Mucosa of rectum (tissue), 2 donors: ENCODE results near the gene TBL1XR1.

Experiments
- H3K27ac ChIP-seq, 2 donors: one replicate each; pipeline ENCODE4 v1.7.0; 2013; ENCODE audit warnings: inconsistent platforms in 2 of 2, low read depth in 2 of 2, low read length in 2 of 2
- H3K27me3 ChIP-seq, 2 donors: one replicate each; pipeline ENCODE4 v1.7.0; 2013; ENCODE audit warnings: low read length in 2 of 2; ENCODE audit not compliant: control insufficient read depth in 2 of 2, insufficient read depth in 2 of 2
- H3K36me3 ChIP-seq, 2 donors: one replicate each; pipeline ENCODE4 v1.7.0; 2013; ENCODE audit warnings: low read length in 2 of 2; ENCODE audit not compliant: control insufficient read depth in 2 of 2, insufficient read depth in 2 of 2
- H3K4me1 ChIP-seq, 2 donors: one replicate each; pipeline ENCODE4 v1.7.0; 2013; ENCODE audit warnings: low read length in 2 of 2, mild to moderate bottlenecking in 1 of 2; ENCODE audit not compliant: control insufficient read depth in 2 of 2, insufficient read depth in 2 of 2
- H3K4me3 ChIP-seq, 2 donors: one replicate each; pipeline ENCODE4 v1.7.0; 2013; ENCODE audit warnings: low read length in 2 of 2
- H3K9ac ChIP-seq, 2 donors: one replicate each; pipeline ENCODE4 v1.7.0; 2013; ENCODE audit warnings: low read length in 2 of 2, low read depth in 1 of 2, mild to moderate bottlenecking in 1 of 2
- H3K9me3 ChIP-seq, 2 donors: one replicate each; pipeline ENCODE4 v1.7.0; 2013; ENCODE audit warnings: low read length in 2 of 2; ENCODE audit not compliant: control insufficient read depth in 2 of 2
- donor health status: healthy.
- donor health status: Normal muscosa, but diverticular disease.

Gene TBL1XR1

DNA sequence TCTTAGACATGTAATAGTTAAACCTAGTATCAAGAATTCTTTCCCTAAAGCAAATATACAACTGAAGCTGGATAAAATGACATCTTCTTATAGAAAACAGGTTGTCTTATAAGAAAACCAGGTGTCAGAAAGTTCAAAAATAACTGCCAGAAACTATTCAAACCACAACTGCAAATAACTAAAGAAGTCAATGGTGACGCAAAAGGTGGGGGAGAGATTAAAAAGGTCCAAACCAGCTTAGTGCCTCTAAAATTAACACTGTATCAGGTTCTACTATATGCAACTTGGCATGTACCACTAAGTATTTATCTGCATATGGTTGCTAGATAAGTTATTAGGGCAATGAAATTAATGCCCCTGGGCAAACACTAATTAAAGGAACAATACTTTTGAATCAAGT, 136.8 kb downstream of the TBL1XR1 start:
- no peak overlapping the region for H3K27ac ChIP-seq
- peaks cover 5 to 7% of the 10 kb centered on the region in 2 donors for H3K4me1 ChIP-seq
- H3K36me3 ChIP-seq = peaks cover 0 to 2% of the 10 kb centered on the region in 2 donors
- H3K27me3 ChIP-seq = no peaks in the 10 kb centered on the region
- no peak overlapping the region for H3K4me3 ChIP-seq
- no peaks in the 10 kb centered on the region for H3K9me3 ChIP-seq
- H3K9ac ChIP-seq = no peak overlapping the region

DNA sequence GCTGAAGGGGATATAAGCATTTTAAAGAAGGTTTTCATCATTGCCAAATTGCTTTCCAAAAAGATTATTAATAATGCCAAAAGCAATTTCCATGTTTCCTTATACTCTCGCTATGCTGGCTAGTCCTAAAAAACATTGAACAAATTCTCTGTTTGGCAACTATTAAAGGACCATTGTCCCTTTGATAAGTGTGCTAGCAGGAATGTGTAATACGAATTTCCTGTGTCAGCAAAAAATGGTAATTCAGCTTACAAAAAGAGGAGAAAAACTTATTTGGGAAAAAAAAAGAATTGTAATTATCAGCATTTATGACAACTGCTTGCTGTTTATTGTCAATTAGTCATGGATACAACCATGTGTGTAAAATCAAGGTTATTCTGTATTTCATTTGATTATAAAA, 138.6 kb downstream of the TBL1XR1 start:
- Histone ChIP-seq H3K27ac (no peak overlapping the region), H3K4me1 (peaks cover 5 to 7% of the 10 kb centered on the region in 2 donors), H3K9ac (no peak overlapping the region), H3K9me3 (no peaks in the 10 kb centered on the region), H3K27me3 (no peaks in the 10 kb centered on the region), H3K36me3 (peaks cover 0 to under 1% of the 10 kb centered on the region in 2 donors), H3K4me3 (no peak overlapping the region)

GRCh38 chr3:177057768-177058167, 139.5 kb downstream of the TBL1XR1 start:
- H3K9ac ChIP-seq = no peak overlapping the region
- no peak overlapping the region for H3K4me3 ChIP-seq
- H3K4me1 ChIP-seq = peaks cover 5 to 7% of the 10 kb centered on the region in 2 donors
- no peaks in the 10 kb centered on the region for H3K27me3 ChIP-seq
- no peak overlapping the region for H3K27ac ChIP-seq
- H3K9me3 ChIP-seq = no peaks in the 10 kb centered on the region
- H3K36me3 ChIP-seq = peaks cover 5% of the 10 kb centered on the region in 2 donors

DNA sequence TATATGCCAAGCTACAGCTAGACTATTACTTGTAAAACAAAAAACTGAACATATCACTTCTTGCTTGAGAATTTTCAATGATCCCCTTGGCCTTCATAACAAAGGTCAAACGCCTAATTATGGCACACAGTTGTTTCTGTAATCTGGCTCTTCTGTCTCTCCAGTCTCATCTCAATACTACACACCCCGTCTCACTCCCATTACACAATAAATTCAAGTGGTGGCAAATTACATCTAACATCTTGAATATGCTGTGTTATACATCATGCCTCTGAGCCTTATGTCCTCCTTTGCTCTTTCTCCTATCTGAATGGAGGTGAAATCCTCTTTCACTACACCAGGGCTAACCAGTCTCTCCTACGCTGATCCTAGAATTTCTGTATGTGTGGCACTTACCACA, 140.4 kb downstream of the TBL1XR1 start:
- peaks cover 5 to 7% of the 10 kb centered on the region in 2 donors for H3K4me1 ChIP-seq
- no peak overlapping the region for H3K9ac ChIP-seq
- H3K9me3 ChIP-seq = no peaks in the 10 kb centered on the region
- H3K36me3 ChIP-seq = peaks cover 5% of the 10 kb centered on the region in 2 donors
- H3K27me3 ChIP-seq = no peaks in the 10 kb centered on the region
- no peak overlapping the region for H3K4me3 ChIP-seq
- H3K27ac ChIP-seq = no peak overlapping the region

DNA sequence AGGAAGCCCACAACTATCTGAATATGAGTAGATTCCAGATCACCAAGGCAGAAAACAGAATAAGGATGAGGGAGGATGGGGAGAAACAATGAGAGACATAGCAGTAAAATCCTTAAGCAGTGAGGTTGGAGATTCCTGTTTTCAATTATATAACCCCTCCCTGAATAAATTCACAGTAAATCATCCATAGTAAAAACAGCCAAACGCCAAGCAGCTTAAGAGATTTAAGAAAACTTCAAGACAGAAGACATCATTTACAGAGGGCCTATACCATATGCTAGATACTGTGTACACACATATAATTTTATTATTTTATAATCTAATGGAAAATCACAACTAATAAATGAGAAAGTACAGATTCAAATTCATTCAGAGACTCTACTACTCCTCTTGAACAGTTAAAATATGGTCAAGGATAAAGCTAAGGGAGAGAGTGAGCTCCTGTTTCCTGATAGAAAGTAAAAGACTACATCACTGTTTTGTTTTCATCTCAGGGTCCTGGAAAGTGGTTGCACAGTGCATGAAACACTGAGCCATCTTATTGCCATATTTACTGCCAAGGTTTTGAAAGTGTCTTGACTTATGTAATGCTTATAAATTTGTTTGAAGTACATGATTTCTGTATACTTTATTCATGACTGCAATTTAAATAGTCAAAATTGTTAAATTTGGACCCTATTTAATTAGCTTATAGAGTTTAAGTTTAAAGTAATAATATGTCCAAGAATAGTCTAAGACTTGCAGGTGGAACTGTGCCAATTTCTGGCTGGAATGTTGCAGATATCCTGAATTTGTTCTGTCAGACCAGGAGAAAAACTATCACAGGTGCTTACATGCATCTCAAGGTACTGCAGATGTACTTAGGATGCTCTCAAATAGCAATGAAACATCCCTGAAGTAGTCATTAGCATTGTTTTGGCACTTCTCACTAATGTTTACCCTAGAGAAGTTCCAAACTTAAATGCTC, 141.4 kb downstream of the TBL1XR1 start:
- H3K9ac ChIP-seq = no peak overlapping the region
- H3K4me1 ChIP-seq = peaks cover 5 to 7% of the 10 kb centered on the region in 2 donors
- H3K36me3 ChIP-seq = peaks cover 5% of the 10 kb centered on the region in 2 donors
- H3K27ac ChIP-seq = no peak overlapping the region
- no peak overlapping the region for H3K4me3 ChIP-seq
- no peaks in the 10 kb centered on the region for H3K9me3 ChIP-seq
- no peaks in the 10 kb centered on the region for H3K27me3 ChIP-seq

DNA sequence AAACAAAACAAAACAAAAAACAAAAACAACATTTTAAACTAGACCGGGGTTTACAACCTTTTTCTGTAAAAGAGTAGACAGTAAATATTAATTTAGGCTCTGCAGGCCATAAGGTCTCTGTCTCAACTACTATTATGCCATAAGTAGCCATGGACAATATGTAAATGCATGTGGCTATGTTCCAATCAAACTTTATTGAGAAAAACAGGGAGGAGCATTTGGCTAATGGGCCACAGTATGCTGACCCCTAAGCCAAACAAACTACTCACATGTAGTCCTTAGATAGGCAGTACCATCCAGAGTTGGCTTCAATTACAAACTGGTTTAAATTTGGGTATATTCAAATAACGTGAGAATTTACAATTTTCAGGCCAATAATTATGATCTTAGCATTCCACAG, 144.2 kb downstream of the TBL1XR1 start:
- Histone ChIP-seq H3K4me1 (peaks cover 4 to 6% of the 10 kb centered on the region in 2 donors), H3K36me3 (peaks cover 21 to 26% of the 10 kb centered on the region in 2 donors), H3K27me3 (no peaks in the 10 kb centered on the region), H3K4me3 (no peak overlapping the region), H3K9ac (no peak overlapping the region), H3K9me3 (no peaks in the 10 kb centered on the region), H3K27ac (no peak overlapping the region)

DNA sequence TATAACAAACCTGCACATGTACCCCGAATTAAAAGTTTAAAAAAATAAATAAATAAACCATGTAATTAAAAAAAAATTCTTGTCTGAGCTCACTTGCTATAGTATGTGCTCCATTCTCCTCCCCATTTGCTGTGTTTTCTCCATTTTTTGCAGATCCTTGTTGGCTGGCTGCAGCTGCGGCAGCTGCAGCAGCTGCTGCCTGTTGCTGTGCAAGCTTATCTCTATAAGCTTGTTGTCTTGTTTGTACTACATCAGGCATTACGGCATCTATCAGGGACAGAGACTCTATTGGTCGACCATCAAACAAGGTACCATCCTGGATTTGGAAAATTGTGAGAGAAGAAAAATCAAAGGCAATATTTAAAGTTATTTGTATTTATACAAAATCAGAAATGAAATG, 145.9 kb downstream of the TBL1XR1 start:
- Histone ChIP-seq H3K9me3 (no peaks in the 10 kb centered on the region), H3K4me3 (no peak overlapping the region), H3K27me3 (no peaks in the 10 kb centered on the region), H3K36me3 (peaks cover 32 to 40% of the 10 kb centered on the region in 2 donors), H3K9ac (no peak overlapping the region), H3K27ac (no peak overlapping the region), H3K4me1 (peaks cover 0 to 3% of the 10 kb centered on the region in 2 donors)

- Histone ChIP-seq H3K27me3 (no peaks in the 10 kb centered on the region), H3K9me3 (no peaks in the 10 kb centered on the region), H3K4me1 (no peaks in the 10 kb centered on the region), H3K27ac (no peak overlapping the region), H3K9ac (no peak overlapping the region), H3K36me3 (peaks cover 39 to 47% of the 10 kb centered on the region in 2 donors), H3K4me3 (no peak overlapping the region)
These were observed 146.6 kb downstream of the TBL1XR1 start for GRCh38 chr3:177050501-177051237.

GRCh38 chr3:177045767-177046166, 151.5 kb downstream of the TBL1XR1 start:
- Histone ChIP-seq H3K27ac (no peak overlapping the region), H3K4me1 (no peaks in the 10 kb centered on the region), H3K9me3 (no peaks in the 10 kb centered on the region), H3K4me3 (no peak overlapping the region), H3K36me3 (peaks cover 50 to 64% of the 10 kb centered on the region in 2 donors), H3K9ac (no peak overlapping the region), H3K27me3 (no peaks in the 10 kb centered on the region)

GRCh38 chr3:177045222-177045621, 152.1 kb downstream of the TBL1XR1 start:
- H3K4me3 ChIP-seq = no peak overlapping the region
- H3K36me3 ChIP-seq = peaks cover 50 to 61% of the 10 kb centered on the region in 2 donors
- no peaks in the 10 kb centered on the region for H3K27me3 ChIP-seq
- H3K9me3 ChIP-seq = no peaks in the 10 kb centered on the region
- no peak overlapping the region for H3K9ac ChIP-seq
- H3K4me1 ChIP-seq = no peaks in the 10 kb centered on the region
- H3K27ac ChIP-seq = no peak overlapping the region
